Measurements from ENCODE around the gene GIT2. TPM values are rescaled to one million over a fixed set of nuclear protein-coding genes. Genes with fewer than 3 reads are reported as not detected.

The GIT2 gene
- total and polyA plus RNA-seq, 2 of the 8 experiments (the other 6 are each of a cell fraction or from before 2014, with no cell fraction given), result 9.6 to 20.7 TPM

DNA sequence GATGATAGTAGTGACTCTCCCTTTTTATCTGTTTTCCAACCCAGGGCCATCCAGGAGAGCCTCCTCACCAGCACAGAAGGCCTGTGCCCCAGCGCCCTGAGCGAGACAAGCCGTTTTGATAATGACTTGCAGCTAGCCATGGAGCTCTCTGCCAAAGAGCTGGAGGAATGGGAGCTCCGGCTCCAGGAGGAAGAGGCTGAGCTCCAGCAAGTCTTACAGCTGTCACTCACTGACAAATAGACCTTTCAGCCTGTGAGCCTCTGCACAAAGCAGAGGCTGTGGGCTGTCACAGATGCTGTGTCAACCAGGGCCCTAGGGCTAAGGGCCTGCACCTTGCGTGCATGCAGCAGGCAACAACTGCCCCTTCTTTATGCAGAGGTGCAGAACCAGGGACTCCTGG, 41.1 kb upstream of the GIT2 start:
- Histone ChIP-seq H3K4ac (replicated peaks; ENCODE audit: insufficient read length, low read depth, low read length) (no peak overlapping the region), H4K20me1 (replicated peaks in 1 of 2; ENCODE audit: control insufficient read depth in 1 of 2, insufficient read depth in 2 of 2, low read length in 2 of 2) (peaks cover 0 to 6% of the 10 kb centered on the region in 2 experiments), H3K14ac (ENCODE audit: insufficient read length) (no peak overlapping the region), H3K9ac (replicated peaks in 1 of 4; ENCODE audit: extremely low read depth in 1 of 4, low read depth in 3 of 4, low read length in 3 of 4) (no peak overlapping the region), H2AFZ (ENCODE audit: low read length) (no peak overlapping the region), H3K9me3 (ENCODE audit: insufficient read depth in 2 of 2, low read depth in 1 of 2, low read length in 1 of 2) (no peaks in the 10 kb centered on the region), H3K27ac (ENCODE audit: low read depth, low read length) (no peak overlapping the region), H2BK5ac (ENCODE audit: low read depth, low read length) (no peak overlapping the region), H3K4me1 (replicated peaks in 1 of 4; ENCODE audit: control insufficient read depth in 3 of 4, insufficient read depth in 4 of 4, low read length in 3 of 4) (peaks cover 0 to 2% (median 0%) of the 10 kb centered on the region in 4 experiments; a peak in 1 of 7 replicates), H3K4me3 (ENCODE audit: extremely low read depth in 1 of 4, insufficient read depth in 2 of 4, low read depth in 3 of 4, low read length in 4 of 4) (no peak overlapping the region), H2BK120ac (replicated peaks; ENCODE audit: low read depth, low read length) (no peak overlapping the region), H4K5ac (ENCODE audit: insufficient read length, low read depth, low read length) (no peak overlapping the region), H3K27me3 (replicated peaks in 1 of 4; ENCODE audit: control insufficient read depth in 3 of 4, extremely low read depth in 1 of 4, insufficient read depth in 3 of 4, low read length in 3 of 4) (no peaks in the 10 kb centered on the region), H3K23ac (ENCODE audit: insufficient read length) (no peak overlapping the region), H3K36me3 (ENCODE audit: control insufficient read depth in 2 of 4, insufficient read depth in 4 of 4, low read length in 3 of 4) (peaks cover 0 to 11% (median 3%) of the 10 kb centered on the region in 4 experiments; a peak in 2 of 8 replicates), H3K4me2 (ENCODE audit: insufficient read depth in 1 of 2, low read depth in 2 of 2, low read length in 2 of 2) (no peak overlapping the region), H3K23me2 (ENCODE audit: low read depth, low read length) (no peaks in the 10 kb centered on the region), H2BK12ac (ENCODE audit: low read depth, low read length) (no peak overlapping the region), H3K79me1 (ENCODE audit: low read depth, low read length) (no peaks in the 10 kb centered on the region), H2AK5ac (ENCODE audit: low read depth, low read length) (no peak overlapping the region), H3K18ac (ENCODE audit: extremely low read depth, low read length) (no peak overlapping the region), H4K8ac (ENCODE audit: extremely low read depth, insufficient read depth, low read length) (no peak overlapping the region), H3K79me2 (ENCODE audit: control insufficient read depth in 1 of 2, insufficient read depth in 2 of 2, low read length in 2 of 2) (no peaks in the 10 kb centered on the region), H4K91ac (replicated peaks; ENCODE audit: insufficient read length, low read length) (no peak overlapping the region), H2BK15ac (ENCODE audit: low read length) (no peak overlapping the region), H3K56ac (replicated peaks; ENCODE audit: insufficient read length, low read depth, low read length) (no peak overlapping the region), H2BK20ac (ENCODE audit: low read length) (no peak overlapping the region)
- ChIA-PET POLR2A (ENCODE audit: partially characterized antibody) (no interaction called here), CTCF (ENCODE audit: partially characterized antibody) (interaction anchor here (0.6 to 1.4 kb wide), 2 partner anchors 13 to 150 kb away, joined by 3 to 6 read pairs; no protein-coding TSS in a partner anchor)
- no peak for FAIRE-seq
- no peak for DNase-seq (ENCODE audit: low read depth in 1 of 2, low spot score in 2 of 2)
- 100% methylated on average over 5 of the region's 5 CpGs; no CpG with 5 or more reads in 1 of the 2 experiments for WGBS, 2 experiments (ENCODE audit: extremely low coverage in 1 of 2, insufficient coverage in 1 of 2, insufficient read length in 1 of 2, insufficient replicate concordance in 2 of 2, low coverage in 1 of 2, low lambda C conversion rate in 2 of 2, missing lambda C conversion rate in 1 of 2)
- TF ChIP-seq ASH2L (IDR thresholded peaks at IDR 0.05; ENCODE audit: low read length), result no peak
- no peak for TF ChIP-seq E2F6 (IDR thresholded peaks at IDR 0.05)
- TF ChIP-seq USF2 (IDR thresholded peaks at IDR 0.05; ENCODE audit: low read length), result no peak
- TF ChIP-seq TBP (IDR thresholded peaks at IDR 0.05; ENCODE audit: low read depth, low read length), result no peak
- no peak for TF ChIP-seq CREB1 (IDR thresholded peaks at IDR 0.05)
- TF ChIP-seq PHF8 (conservative IDR thresholded peaks at IDR 0.05; ENCODE audit: low read depth, low read length), result no peak
